K562 (cell line): ENCODE data around the gene THADA. TPM values are rescaled to one million over a fixed set of nuclear protein-coding genes. Genes with fewer than 3 reads are reported as not detected.
A peak's percentile ranks its signal among the peaks of the same experiment; 100 is the strongest.

Experiments used
- AFF1 ChIP-seq, 2 experiments: fragments of 450-650 bp; IDR thresholded peaks; 2 replicates each; pipeline ENCODE4 v1.6.1; 2018; ENCODE audit warnings: mild to moderate bottlenecking in 2 of 2, low read depth in 1 of 2; ENCODE audit not compliant: partially characterized antibody in 2 of 2
- ELF2 ChIP-seq: fragments of 250-450 bp; sonication (Bioruptor Pico); IDR thresholded peaks from 2 replicates; pipeline ENCODE4 v1.5.0; 2021; ENCODE audit warnings: mild to moderate bottlenecking
- ETV5 ChIP-seq: sonication (generic); formaldehyde crosslinking; IDR thresholded peaks from 2 replicates; pipeline ENCODE4 v1.4.0; 2020; ENCODE audit warnings: low read depth, mild to moderate bottlenecking, missing genetic modification reagents
- HDAC2 ChIP-seq: fragments of 450-650 bp; IDR thresholded peaks from 2 replicates; pipeline ENCODE4 v1.6.1; 2016; ENCODE audit warnings: mild to moderate bottlenecking
- HEY1 ChIP-seq: fragments of 250-450 bp; sonication (Bioruptor Pico); IDR thresholded peaks from 2 replicates; pipeline ENCODE4 v1.5.0; 2020; ENCODE audit warnings: mild to moderate bottlenecking, moderate library complexity, borderline replicate concordance
- HOMEZ ChIP-seq: fragments of 250-450 bp; sonication (Bioruptor Pico); IDR thresholded peaks from 2 replicates; pipeline ENCODE4 v1.4.0; 2020; ENCODE audit warnings: mild to moderate bottlenecking, moderate library complexity
- KDM2B ChIP-seq: fragments of 250-450 bp; sonication (Bioruptor Pico); IDR thresholded peaks from 2 replicates; pipeline ENCODE4 v1.8.0; 2021; ENCODE audit warnings: mild to moderate bottlenecking, moderate library complexity
- KDM5B ChIP-seq: fragments of 200-600 bp; sonication (generic); IDR thresholded peaks from 2 replicates; pipeline ENCODE4 v1.6.1; 2012; ENCODE audit warnings: low read depth, mild to moderate bottlenecking, moderate library complexity, low read length, control low read depth, inconsistent platforms; ENCODE audit not compliant: insufficient replicate concordance
- NFIC ChIP-seq: fragments of 450-650 bp; IDR thresholded peaks from 2 replicates; pipeline ENCODE4 v1.6.1; 2017; ENCODE audit warnings: mild to moderate bottlenecking, inconsistent platforms
- PTTG1 ChIP-seq: fragments of 450-650 bp; IDR thresholded peaks from 2 replicates; pipeline ENCODE4 v1.6.1; 2016; ENCODE audit warnings: low read depth, mild to moderate bottlenecking, missing genetic modification characterization, missing compliant biosample characterization
- RBM25 ChIP-seq: fragments of 200-400 bp; formaldehyde crosslinking; IDR thresholded peaks from 2 replicates; pipeline ENCODE4 v1.6.1; 2018; ENCODE audit warnings: low read length, low read depth, moderate library complexity; ENCODE audit not compliant: severe bottlenecking
- RUNX1 ChIP-seq: sonication (generic); IDR thresholded peaks from 2 replicates; pipeline ENCODE4 v1.6.1; 2016; ENCODE audit warnings: antibody characterized with exemption, low read depth
- SMAD1 ChIP-seq: fragments of 150-350 bp; IDR thresholded peaks from 2 replicates; pipeline ENCODE4 v1.6.1; 2014; ENCODE audit warnings: low read length, low read depth; ENCODE audit not compliant: partially characterized antibody
- STAT5B ChIP-seq: fragments of 250-450 bp; sonication (Bioruptor Pico); IDR thresholded peaks from 2 replicates; pipeline ENCODE4 v1.8.0; 2021; ENCODE audit warnings: mild to moderate bottlenecking, inconsistent platforms
- TAF1 ChIP-seq: IDR thresholded peaks from 2 replicates; pipeline ENCODE4 v1.6.1; 2011; ENCODE audit warnings: mild to moderate bottlenecking, low read length, moderate library complexity; ENCODE audit not compliant: insufficient read depth, control insufficient read depth, severe bottlenecking; ENCODE audit errors: extremely low read depth
- THAP12 ChIP-seq: fragments of 250-450 bp; sonication (Bioruptor Pico); IDR thresholded peaks from 2 replicates; pipeline ENCODE4 v1.9.0; 2021; ENCODE audit warnings: mild to moderate bottlenecking, inconsistent platforms
- polyA plus RNA-seq, 8 experiments: library from polyadenylated mRNA; depleted of rRNA in 4 of 8; stranded (reverse) in 5 of 8; unstranded in 3 of 8; fragments of >200 nt; fragmentation: Nextera tagmentation in 2 of 8; fragmentation: Illumina TruSeq in 1 of 8; extraction: Ambion mirVana in 2 of 8; extraction: Trizol in 1 of 8; gene quantifications; 2 replicates each; pipeline versions ENCODE4 v1.2.1 to v1.2.3, GENCODE V29; 2011 to 2014; ENCODE audit warnings: inconsistent platforms in 1 of 8, missing spikeins in 1 of 8
- total RNA-seq, 7 experiments: library from RNA; depleted of rRNA in 6 of 7; stranded (reverse); fragments of >200 nt in 6 of 7; fragmentation: Illumina TruSeq in 2 of 7; extraction: Trizol in 2 of 7; gene quantifications; 2 replicates each; pipeline versions ENCODE4 v1.2.1 to v1.2.3, GENCODE V29; 2011 to 2021; ENCODE audit warnings: low replicate concordance in 1 of 7
- TF ChIP-seq, protein P1 (sequence below): fragments of 450-650 bp; formaldehyde crosslinking; IDR thresholded peaks from 2 replicates; pipeline ENCODE4 v1.4.0; 2022; ENCODE audit warnings: mild to moderate bottlenecking, moderate library complexity

The THADA gene
- total and polyA plus RNA-seq, 9 of the 15 experiments (the other 6 are each of a cell fraction or from before 2014, with no cell fraction given), result 17.8 to 34.7 (median 31.9) TPM

GRCh38 chr2:43595603-43596412, at the start of gene THADA (continued):
- peak; percentile 94 for TF ChIP-seq TAF1
- TF ChIP-seq STAT5B (CRISPR knock-in tag), result no peak
- no peak for TF ChIP-seq KDM2B (CRISPR knock-in tag)
- TF ChIP-seq HEY1 (CRISPR knock-in tag), result no peak
- peak in 1 of 2 experiments; percentile 45 for TF ChIP-seq AFF1 (IDR thresholded peaks at IDR 0.05; ENCODE audit: low read depth in 1 of 2, partially characterized antibody in 2 of 2)
- TF ChIP-seq SMAD1, result peak; percentile 5
- TF ChIP-seq, protein P1, sequence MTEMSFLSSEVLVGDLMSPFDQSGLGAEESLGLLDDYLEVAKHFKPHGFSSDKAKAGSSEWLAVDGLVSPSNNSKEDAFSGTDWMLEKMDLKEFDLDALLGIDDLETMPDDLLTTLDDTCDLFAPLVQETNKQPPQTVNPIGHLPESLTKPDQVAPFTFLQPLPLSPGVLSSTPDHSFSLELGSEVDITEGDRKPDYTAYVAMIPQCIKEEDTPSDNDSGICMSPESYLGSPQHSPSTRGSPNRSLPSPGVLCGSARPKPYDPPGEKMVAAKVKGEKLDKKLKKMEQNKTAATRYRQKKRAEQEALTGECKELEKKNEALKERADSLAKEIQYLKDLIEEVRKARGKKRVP (CRISPR knock-in tag), result no peak
- 0 out of 2 replicates have a peak, but pooled peaks have one; percentile 54 for TF ChIP-seq NFIC
- TF ChIP-seq HDAC2, result no peak; the same call in none of the 2 replicates
- peak; percentile 68 for TF ChIP-seq ELF2 (CRISPR knock-in tag)
- TF ChIP-seq RBM25, result peak; percentile 61
- TF ChIP-seq ETV5 (CRISPR knock-in tag), result peak; percentile 82
- TF ChIP-seq RUNX1, result no peak
- TF ChIP-seq THAP12 (CRISPR knock-in tag), result peak; percentile 76
- TF ChIP-seq HOMEZ (CRISPR knock-in tag), result no peak
- peak; percentile 96 for TF ChIP-seq KDM5B
- TF ChIP-seq PTTG1 (tag), result no peak
